T-helper 9 cell (primary cell): ENCODE results near the gene FKBP2.
"Not testable (repeated sequence)": the region's sequence is repeated elsewhere in the genome, so short reads cannot be mapped to it uniquely, and the experiment has no call there.

ENCODE experiments used
- DNase-seq: peaks from one replicate; pipeline ENCODE4 v3.0.0-alpha.2; 2020

The FKBP2 gene

DNA sequence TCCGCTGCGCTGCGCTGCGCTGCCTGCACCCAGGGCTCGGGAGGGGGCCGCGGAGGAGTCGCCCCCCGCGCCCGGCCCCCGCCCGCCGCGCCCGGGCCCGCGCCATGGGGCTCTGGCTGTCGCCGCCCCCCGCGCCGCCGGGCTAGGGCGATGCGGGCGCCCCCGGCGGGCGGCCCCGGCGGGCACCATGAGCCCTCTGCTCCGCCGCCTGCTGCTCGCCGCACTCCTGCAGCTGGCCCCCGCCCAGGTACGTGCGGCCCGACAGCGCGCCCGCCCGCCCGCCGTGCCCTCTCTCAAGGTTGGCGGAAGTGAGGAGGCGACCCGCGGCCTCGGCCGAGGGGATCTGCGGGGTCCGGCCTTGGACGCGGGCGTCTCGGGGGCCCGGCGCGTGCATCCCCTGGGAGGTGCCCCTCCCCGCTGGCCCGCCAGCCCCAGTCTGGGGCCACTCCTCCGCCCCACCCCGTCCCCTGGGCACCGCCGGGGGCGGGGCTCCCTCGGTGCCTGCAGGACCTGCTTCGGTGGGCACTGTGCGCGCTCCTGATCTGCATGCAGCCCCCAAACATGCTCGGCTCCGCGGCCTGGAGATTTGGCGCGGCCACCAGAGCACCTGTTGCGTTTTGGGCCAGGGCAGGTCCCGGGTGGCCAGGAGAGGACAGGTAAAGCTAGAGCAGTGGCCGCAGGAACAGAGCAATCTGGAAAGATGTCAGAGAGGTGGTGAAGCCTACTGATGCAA, 6.1 kb upstream of the FKBP2 start:
- DNase-seq = peak; percentile 46

DNA sequence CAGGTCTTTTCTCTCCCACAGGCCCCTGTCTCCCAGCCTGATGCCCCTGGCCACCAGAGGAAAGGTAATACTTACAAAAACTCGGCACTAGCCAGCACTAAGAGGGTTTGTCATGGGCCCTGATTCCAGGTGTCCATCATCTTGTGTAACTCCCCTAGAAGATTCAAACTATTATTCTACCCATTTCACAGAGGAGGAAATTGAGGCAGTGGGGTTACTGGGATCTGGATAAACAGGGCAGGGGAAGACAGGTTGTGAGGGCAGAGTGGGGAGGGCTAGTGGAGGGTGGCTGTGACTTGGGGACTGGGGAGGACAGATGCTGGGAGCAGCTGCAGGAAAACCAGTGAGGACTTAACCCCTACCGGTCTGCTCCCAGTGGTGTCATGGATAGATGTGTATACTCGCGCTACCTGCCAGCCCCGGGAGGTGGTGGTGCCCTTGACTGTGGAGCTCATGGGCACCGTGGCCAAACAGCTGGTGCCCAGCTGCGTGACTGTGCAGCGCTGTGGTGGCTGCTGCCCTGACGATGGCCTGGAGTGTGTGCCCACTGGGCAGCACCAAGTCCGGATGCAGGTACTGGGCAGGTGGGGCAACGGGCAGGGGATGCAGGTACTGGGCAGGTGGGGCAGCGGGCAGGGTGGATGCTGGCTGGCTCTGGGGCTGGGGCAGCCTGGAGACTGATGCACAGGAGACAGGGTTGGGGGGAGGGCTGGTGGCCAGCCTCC, 5.3 kb upstream of the FKBP2 start:
- DNase-seq = no peak

DNA sequence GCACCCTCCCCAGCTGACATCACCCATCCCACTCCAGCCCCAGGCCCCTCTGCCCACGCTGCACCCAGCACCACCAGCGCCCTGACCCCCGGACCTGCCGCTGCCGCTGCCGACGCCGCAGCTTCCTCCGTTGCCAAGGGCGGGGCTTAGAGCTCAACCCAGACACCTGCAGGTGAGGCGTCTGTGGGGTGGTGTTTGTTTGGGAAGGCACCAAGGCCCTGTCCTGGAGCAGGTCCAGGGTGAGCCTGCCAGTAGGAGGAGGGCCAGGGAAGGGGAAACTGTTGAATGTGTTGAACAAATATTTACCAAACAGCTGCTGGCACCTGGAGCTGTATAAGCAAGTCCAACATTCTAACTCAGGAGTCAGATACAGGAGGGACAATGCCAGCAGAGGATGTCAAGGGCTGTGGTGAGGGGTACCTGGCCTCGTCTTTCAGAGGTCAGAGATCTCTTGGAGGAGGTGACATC, 3.4 kb upstream of the FKBP2 start:
- no peak for DNase-seq

DNA sequence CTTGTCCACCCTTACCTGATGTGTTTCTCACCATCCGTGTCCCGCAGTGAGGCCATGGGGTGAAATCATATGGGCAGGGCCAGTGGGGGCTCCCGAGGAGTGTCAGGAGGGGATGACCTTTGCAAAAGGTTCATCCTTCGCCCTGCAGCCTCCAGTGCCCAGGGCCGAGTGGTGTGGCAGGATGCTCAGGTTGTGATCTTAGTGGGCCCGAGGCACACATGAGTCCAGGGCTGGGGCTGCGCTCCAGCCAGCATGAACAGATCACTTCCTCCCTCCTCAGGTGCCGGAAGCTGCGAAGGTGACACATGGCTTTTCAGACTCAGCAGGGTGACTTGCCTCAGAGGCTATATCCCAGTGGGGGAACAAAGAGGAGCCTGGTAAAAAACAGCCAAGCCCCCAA, 2.8 kb upstream of the FKBP2 start:
- DNase-seq = no peak

DNA sequence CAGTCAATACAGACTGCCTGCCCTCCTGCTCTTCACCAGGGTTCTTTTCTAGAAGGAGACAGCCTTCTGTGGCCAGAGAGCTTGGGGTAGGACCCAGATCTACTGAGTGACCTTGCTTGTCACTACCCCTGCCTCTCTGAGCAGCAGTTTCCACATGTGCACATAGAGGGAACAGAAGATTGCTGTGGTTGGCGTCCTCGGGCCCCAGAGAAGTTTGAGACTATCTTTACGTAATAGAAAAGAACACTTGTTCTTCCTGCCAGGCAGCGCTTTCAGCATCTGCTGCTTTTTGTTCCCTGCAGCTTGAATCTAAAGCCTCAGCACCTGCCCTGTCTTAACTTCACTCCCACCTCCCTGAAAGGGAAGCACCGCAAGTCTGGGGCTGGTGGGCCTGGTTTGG, 1.9 kb upstream of the FKBP2 start:
- no peak for DNase-seq

DNA sequence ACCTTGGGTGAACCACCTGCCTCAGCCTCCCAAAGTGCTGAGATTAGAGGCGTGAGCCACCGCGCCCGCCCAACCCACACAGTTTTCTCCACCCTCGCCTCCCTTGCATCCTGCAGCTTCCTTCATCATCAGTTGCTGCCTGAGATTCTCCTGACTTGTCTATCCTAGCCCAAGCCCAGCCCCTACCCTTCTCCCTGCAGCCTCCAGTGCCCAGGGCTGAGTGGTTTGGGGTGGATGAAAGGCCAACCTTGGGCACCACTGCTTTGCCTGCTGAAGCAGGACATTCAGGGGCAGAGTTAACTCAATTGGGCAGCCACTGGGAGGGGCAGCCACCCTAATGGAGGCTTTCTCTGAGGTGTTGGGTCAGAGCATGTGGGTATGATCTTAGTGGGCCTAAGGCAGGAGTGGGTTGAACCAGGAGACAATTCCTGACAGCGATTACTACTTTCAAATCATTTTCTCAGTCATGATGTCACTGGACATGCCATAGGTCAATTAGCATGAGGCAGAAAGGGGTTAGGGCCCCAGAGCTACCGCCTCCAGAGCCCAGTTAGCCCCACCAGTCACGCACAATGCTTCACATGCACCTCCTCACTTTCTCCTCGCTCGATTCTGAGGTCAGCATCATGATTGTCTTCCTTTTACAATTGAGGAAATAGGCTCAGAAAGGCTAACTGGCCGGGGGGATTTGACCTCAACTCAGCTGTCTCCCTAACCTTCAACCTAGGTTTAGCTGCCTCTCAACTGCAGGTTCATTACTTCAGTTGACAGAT, 1.0 kb upstream of the FKBP2 start:
- DNase-seq = no peak

DNA sequence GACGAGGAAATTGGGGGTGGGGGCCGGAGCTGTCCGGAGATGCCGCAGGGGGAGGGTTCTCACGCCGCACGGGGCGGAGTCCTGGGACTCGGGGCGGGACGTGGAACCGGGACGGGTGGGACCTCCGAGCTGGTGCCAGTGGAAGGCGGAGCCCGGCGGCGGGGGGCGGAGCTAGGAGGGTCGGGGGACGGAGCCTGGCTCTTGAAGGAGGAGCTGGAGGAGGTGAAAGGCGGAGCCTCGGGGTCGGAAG, 271 bp downstream of the FKBP2 start:
- no peak for DNase-seq

DNA sequence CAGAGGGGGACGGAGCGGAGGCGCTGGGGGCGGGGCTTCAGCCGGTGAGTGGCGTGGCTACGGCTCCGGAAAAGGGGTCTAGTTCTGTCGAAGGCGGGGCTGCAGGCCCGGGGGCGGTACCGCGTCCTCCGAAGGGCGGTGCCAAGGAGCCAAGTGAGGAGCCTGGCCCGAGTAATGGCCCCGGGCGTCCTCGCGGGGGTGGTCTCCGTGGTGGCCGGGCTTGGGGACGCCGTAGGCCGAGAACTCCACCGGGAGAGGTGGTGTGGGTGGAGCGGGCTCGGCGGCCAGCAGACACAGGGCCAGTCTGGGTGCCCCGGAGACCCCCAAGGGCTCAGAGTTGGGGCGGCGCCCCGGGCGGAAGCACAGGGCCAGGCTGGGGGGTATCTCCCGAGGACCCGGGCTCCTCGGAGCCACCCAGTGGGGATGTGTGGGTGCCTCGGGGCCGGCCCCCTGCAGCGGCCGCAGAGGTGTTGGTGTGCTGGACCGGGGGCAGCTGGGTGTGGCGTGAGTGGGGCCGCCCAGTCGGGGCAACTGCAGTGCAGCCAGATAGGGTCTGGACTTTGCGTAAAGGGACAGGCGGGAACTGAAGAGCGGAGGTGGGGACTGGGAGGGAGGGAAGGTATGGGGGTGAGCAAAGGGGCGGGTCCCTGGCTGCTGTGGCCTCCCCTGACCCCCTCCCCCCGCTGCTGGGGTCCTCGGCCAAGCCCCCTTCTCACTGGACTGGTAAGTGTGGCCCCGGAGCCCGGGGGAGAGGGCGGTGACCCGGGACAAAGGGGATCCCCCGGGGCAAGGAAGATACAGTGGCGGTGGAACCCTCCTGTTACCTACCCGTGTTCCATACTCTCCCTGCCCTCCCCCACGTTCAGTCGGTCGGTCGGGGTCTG, 838 bp downstream of the FKBP2 start:
- peak; percentile 99 for DNase-seq

DNA sequence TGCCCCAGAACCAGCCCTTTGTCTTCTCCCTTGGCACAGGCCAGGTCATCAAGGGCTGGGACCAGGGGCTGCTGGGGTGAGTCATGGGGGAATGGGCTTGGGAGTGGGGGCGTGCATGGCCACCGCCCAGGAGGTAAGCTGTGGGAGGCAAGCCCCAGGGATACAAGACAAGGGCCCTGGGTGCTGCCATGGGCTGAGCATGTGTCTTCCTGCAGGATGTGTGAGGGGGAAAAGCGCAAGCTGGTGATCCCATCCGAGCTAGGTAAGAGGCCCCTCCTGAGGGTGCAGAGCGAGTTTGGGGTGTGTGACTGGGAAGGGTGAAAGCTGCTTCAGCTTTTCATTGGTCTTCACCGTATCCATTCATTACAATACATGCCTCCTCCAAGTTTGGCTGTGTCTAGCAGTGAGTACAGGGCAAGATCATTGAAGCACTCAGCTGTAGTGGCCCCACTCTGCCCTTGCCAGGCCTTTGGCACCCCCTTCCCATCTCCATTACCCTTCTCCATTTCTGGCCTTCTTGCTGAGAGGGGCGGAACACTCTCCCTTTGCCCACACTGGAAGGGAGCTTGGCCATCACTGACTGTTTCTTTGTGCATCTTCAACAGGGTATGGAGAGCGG, 2.5 kb downstream of the FKBP2 start:
- DNase-seq = no peak

DNA sequence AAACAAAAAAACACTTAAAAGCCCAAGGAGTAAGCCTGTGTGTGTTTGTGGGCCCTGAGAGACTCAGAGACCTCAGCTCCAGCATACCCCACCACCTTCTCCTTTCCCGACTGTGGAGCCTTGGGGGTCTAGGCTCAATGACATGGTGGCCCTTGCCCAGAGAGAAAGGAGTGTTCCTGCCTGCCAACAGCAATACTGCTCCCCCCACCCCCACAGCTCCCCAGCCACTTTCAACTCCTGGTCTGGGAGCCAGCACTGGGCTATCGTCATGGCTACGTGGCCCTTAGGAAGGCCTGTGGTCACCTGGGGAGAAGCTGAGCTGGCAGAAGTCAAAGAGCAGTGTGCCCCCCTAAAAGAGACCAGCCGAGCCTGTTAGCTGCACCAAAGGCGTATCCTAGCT, 3.2 kb downstream of the FKBP2 start:
- no peak for DNase-seq

DNA sequence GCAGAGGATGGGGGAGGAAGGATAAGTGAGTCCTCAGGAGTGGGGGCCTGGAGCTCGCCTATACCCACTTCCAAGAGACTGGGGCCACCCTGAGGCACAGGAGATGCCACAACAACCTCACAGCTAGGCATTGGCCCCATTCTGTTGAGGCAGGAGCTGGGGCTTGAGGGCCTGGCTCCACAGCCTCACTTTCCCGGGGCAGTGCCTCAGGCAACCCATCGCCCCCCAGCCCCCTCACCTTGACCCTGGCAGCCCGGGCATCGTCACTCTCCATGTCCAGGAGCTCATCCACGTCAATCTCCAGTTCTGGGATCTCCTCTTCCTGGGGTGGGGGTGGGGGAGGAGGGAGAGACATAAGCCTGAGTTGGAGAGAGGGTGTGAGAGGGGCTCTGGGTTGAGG, 4.1 kb downstream of the FKBP2 start:
- DNase-seq = no peak

DNA sequence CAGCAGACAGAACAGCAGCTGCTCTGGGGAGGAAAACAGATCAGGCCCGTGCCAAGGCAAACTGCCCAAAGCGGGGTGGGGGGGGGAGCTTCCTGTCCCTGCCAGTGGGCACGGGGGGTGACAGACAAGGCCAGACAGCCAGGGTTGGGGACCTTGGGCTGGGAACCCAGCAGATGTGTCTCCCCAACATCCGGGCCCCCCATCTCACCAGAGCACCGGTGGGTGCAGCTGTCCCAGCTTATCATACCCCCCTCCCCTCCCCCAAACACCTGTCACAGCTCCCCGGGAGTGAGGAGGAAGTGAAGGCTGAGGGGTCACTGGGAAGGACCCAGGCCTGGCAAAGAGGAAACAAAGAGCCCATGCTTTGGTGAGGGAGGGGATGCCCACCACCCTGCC, 4.5 kb downstream of the FKBP2 start:
- DNase-seq = peak; percentile 36

DNA sequence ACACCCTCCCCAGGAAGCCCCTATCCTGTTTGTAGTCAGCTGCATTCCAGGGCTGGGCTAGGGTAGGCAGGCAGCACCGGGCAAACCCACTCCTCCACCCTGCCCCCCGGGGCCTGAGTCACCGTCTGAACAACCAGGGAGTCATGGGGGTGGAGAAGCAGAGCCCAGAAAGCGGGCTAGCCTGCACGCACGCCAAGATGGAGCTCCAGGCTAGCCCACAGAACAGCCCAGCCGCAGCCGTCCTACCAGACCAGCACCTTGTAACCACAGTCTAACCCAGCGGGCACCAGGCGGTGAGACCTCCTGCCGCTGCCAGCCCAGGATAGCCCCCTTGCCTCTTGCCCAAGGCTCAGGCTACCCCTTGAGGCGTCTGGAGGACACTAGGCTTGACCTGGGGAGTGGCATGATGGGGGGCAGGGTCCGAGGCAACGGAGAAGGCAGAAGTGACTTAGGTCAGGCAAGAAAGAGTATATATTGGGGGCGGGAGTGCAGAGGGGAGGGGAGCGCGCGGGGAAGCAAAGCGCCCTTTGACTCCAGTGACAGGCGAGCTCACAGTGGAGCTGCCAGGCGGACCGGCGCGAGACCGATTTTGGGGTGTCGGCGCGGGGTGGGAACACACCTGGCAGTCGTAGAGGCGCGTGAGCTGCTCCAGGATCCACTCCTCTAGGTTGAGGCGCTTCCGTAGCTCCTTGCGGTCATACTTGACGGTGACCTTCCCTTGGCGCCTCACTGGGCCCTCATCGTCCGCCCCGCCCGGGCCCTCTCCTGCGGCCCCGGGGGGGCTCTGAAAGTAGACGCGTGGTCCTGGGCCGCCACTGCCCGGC, 5.1 kb downstream of the FKBP2 start:
- peak; percentile 59 for DNase-seq

DNA sequence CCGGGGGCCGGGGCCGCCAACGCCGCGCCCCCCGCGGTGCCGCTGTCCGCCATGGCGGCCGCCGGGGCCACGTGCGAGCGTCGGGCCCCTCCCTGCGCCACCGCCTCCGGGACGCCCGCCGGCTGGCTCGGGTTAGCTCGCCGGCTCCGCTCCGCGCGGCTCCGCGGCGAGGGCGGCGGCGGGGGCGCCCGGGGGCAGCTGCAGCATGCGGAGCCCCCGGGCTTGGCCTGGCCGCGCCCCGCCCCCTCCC, 5.7 kb downstream of the FKBP2 start:
- not testable (repeated sequence) for DNase-seq

DNA sequence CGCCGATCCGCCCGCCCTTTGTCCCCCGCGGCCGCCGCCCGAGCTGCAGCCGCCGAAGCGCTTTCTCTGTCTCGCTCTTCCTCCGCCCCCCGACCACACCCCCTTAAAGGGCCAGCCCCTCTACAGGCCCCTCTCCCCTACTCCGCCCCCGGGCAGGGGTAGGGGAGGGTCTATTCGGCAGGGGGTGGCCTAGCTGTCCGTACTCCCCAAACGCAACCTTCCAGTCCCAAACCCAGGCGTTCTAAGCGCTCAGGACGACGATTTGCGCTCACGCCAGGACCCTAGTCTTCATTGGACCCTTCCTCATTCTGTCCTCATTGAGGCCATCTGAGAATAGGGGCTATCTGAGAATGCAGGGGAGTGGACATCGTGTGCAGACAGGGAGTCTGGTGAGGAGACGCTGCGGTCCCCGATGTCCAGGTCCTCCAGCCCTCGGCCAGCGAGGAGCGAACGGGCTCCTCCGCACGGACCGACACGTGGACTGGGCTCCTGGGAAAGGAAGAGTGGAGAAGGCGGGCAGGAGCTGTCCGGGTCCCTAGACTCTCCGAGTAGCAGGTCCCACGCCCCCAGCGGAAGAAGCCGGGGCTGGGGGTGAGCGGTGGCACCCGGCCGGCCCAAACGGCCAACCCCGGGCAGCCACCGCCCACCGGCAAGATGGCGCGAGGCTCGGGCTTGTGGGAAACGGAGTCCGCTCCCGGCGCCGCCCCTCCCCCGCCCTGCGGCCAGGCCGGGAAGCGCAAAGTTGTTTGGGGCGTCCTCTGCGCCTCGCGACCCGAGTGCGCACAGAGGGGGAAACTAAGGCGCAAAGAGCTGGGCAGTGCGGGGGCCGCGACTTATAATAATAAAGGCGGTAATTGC, 6.2 kb downstream of the FKBP2 start, which contains the start of gene PPP1R14B:
PPP1R14B (minus strand) TSS at position 73 of the 858 bp plus-strand sequence. CDS start 270 bp downstream, outside the sequence.
- DNase-seq = peak; percentile 71

DNA sequence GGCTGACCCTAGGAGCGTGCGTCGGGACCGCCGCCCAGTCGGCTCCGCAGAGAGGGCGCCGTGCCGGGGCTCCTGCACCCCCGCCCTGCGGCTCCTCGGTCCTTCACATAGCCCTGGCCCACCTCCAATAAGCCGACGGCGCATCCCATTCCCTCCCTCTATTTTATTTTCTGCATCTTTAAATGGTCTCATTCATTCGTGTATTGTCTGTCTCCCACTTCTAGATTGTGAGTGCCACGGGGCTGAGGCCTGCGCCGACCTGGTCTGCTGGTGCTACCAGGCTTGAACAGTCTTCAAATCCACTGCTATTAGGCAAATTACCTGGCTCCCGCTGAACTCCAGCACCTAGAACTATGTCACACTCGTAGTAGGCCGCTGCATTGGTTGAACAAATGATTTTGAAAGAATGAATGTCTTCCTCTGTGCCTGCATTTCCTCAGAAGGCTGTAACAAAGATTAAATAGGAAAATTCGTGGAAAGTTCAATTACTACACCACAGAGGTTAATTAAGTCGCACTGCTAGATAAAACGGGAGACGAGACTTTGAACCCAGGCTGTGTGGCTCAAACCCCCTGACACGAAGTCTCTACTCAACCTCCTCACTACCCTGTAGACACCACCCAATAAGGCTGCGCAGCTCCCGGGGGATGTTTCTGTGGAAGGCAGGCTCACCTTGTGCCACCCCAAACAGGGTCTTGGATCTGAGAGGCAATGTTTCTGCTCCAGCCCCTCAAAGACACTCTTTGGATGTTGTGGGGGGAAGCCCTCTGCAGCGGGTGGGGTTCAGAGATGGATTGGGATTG, 7.0 kb downstream of the FKBP2 start:
- DNase-seq = no peak

DNA sequence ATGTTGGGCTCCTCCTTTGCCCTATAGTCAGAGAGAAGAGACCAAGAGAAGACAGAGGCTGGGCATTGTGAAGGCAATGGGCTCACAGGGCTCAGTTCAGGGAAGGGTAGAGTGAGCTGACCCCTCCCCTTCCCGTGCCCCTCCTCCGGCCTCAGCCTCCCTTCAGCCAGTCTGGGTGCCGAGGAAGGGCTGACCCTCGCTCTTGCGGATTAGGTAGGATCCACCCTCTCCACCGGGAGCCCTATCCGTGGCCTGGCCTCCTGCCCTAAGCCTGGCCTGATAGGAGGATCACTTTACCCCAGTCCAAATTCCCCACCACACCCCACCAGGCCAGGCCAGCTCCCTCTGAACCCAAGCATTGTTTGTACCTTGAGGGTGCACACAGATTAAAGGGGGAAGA, 7.7 kb downstream of the FKBP2 start:
- no peak for DNase-seq

DNA sequence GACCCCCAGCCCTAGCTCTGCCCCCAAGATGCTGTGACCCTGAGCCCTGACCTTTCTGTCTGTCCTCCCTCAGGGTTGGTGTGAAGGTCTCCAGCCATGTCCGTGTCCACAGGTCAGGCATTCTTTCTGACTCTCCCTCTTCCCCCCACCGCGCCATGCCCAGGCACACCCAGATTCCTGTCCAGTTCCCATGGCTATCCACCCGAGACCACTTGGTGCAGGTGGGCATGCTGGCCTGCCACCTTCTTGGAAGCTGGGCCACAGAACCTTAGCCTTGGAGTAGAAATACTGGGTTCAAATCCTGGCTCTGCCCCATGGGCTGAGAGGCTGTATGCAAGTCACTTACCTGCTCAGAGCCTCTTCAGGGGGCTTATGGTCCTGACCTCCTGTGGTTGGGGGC, 8.1 kb downstream of the FKBP2 start:
- no peak for DNase-seq

DNA sequence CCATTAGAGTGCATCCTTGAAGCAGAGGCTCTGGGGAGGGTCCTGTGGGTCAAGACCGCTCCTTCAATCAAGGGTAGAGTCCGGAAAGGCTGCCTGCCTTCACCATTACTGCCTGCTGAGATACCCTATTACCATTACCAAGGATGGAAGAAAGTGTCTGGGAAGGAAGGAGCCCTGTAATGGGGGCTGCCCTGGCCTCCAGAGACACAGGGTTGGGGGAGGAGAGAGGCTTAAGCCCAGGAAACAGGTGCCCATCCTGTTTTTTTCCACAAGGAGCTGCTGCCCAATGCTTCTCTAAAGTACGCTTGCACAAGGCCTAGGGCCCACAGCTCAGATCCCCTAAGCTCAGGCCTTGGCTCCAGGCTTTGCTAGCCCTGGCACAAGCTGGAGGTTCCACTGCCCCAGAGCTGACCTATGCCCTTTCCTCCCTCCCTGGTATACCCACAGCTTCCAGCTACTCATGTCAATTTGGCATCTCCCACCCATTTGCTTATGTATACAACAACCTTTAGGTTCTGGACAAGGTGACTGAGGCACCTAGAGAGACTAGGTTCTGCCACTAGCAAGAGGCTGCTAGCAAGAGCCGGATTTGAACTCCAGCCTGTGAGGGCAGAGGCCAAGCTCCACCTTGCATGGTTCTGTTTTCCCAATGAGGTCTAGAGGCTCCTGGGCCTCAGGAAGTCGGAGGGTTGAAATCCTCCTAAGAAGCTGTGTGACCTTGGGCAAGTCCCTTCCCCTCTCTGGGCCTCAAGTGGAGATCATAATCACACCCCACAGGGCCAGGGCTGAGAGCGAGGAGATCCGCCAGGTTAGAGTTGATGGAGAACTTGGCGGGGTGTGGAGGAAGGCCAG, 8.9 kb downstream of the FKBP2 start:
- DNase-seq = no peak
